MM.1S (cell line): ENCODE measurements around the gene ATP6V1F.
A peak's percentile ranks its signal among the peaks of the same experiment; 100 is the strongest.

Source experiments
- DNase-seq: peaks from one replicate; pipeline ENCODE4 v3.0.0-alpha.2; 2015
- H2AFZ ChIP-seq: fragments of 300-600 bp; sonication (generic); 2 replicates; pipeline ENCODE4 v1.6.0; 2016; ENCODE audit warnings: antibody characterized with exemption, low read length
- H3F3A ChIP-seq: fragments of 300-600 bp; sonication (generic); 2 replicates; pipeline ENCODE4 v1.6.1; 2016; ENCODE audit warnings: mild to moderate bottlenecking, antibody characterized with exemption, low read length, moderate library complexity, mixed read lengths; ENCODE audit not compliant: insufficient read depth
- H3K27ac ChIP-seq: fragments of 300-600 bp; sonication (generic); 2 replicates; pipeline ENCODE4 v1.5.1; 2016; ENCODE audit warnings: mild to moderate bottlenecking, low read length
- H3K27me3 ChIP-seq: fragments of 300-600 bp; sonication (generic); replicated peaks from 2 replicates; pipeline ENCODE4 v1.6.0; 2016; ENCODE audit warnings: low read length; ENCODE audit not compliant: insufficient read depth
- H3K36me3 ChIP-seq: fragments of 300-600 bp; sonication (generic); replicated peaks from 2 replicates; pipeline ENCODE4 v1.6.1; 2016; ENCODE audit warnings: mild to moderate bottlenecking, low read length, mixed read lengths; ENCODE audit not compliant: insufficient read depth
- H3K4me1 ChIP-seq: fragments of 300-600 bp; sonication (generic); 2 replicates; pipeline ENCODE4 v1.6.1; 2016; ENCODE audit warnings: low read length, mixed read lengths
- H3K4me2 ChIP-seq: fragments of 300-600 bp; sonication (generic); 2 replicates; pipeline ENCODE4 v1.6.0; 2016; ENCODE audit warnings: low read depth, low read length
- H3K4me3 ChIP-seq: fragments of 300-600 bp; sonication (generic); 2 replicates; pipeline ENCODE4 v1.5.1; 2016; ENCODE audit warnings: low read length, mixed read lengths
- H3K79me2 ChIP-seq: fragments of 300-600 bp; sonication (generic); 2 replicates; pipeline ENCODE4 v1.6.1; 2016; ENCODE audit warnings: mixed run types, low read length, mixed read lengths
- H3K9ac ChIP-seq: fragments of 300-600 bp; sonication (generic); 2 replicates; pipeline ENCODE4 v1.6.1; 2016; ENCODE audit warnings: low read length, mixed read lengths
- H3K9me2 ChIP-seq: fragments of 300-600 bp; sonication (generic); replicated peaks from 2 replicates; pipeline ENCODE4 v1.6.1; 2016; ENCODE audit warnings: mild to moderate bottlenecking, low read length, mixed read lengths; ENCODE audit not compliant: insufficient read depth
- H3K9me3 ChIP-seq: fragments of 300-600 bp; sonication (generic); replicated peaks from 2 replicates; pipeline ENCODE4 v1.6.1; 2016; ENCODE audit warnings: mild to moderate bottlenecking, low read length, mixed read lengths; ENCODE audit not compliant: insufficient read depth
- H4K20me1 ChIP-seq: fragments of 300-600 bp; sonication (generic); 2 replicates; pipeline ENCODE4 v1.6.1; 2016; ENCODE audit warnings: mild to moderate bottlenecking, low read length, moderate library complexity, mixed read lengths; ENCODE audit not compliant: insufficient read depth
- CTCF ChIP-seq: fragments of 300-600 bp; sonication (generic); IDR thresholded peaks from 2 replicates; pipeline ENCODE4 v1.5.1; 2016; ENCODE audit warnings: antibody characterized with exemption, low read length, mixed read lengths
- EZH2 ChIP-seq: fragments of 300-600 bp; sonication (generic); optimal IDR thresholded peaks from 2 replicates; pipeline ENCODE3; 2017; ENCODE audit warnings: low read depth, mild to moderate bottlenecking, antibody characterized with exemption, low read length, mixed read lengths
- EZH2phosphoT487 ChIP-seq: fragments of 300-600 bp; sonication (generic); IDR thresholded peaks from 2 replicates; pipeline ENCODE4 v1.6.1; 2018; ENCODE audit warnings: antibody characterized with exemption, low read length

ATP6V1F gene

GRCh38 chr7:128855559-128855958 is 7.1 kb upstream of the ATP6V1F start:
- Histone ChIP-seq H3K9me2 (no peaks in the 10 kb centered on the region), H4K20me1 (no peaks in the 10 kb centered on the region), H3K9ac (no peak overlapping the region), H3F3A (0 out of 2 replicates have a peak, but pooled peaks cover 4% of the 10 kb centered on the region), H3K4me3 (no peak overlapping the region), H3K4me1 (peaks cover 16% of the 10 kb centered on the region), H3K9me3 (no peaks in the 10 kb centered on the region), H3K27me3 (peaks cover 47% of the 10 kb centered on the region), H2AFZ (no peak overlapping the region), H3K79me2 (no peaks in the 10 kb centered on the region), H3K4me2 (no peak overlapping the region), H3K36me3 (no peaks in the 10 kb centered on the region), H3K27ac (no peak overlapping the region)
- TF ChIP-seq EZH2phosphoT487 (no peak), CTCF (0 out of 2 replicates have a peak, but pooled peaks have one; percentile 14)
- DNase-seq = no peak

- H3K27me3 ChIP-seq = peaks cover 44% of the 10 kb centered on the region
- no peak overlapping the region for H3K9ac ChIP-seq
- no peak for DNase-seq
- H3K27ac ChIP-seq = no peak overlapping the region
- no peaks in the 10 kb centered on the region for H3K9me2 ChIP-seq
- TF ChIP-seq CTCF = no peak
- no peak for TF ChIP-seq EZH2phosphoT487
- TF ChIP-seq EZH2 = no peak
- no peak overlapping the region for H3K4me3 ChIP-seq
- no peak overlapping the region for H3K4me2 ChIP-seq
- no peaks in the 10 kb centered on the region for H3K36me3 ChIP-seq
- H3K9me3 ChIP-seq = no peaks in the 10 kb centered on the region
- peaks cover 21% of the 10 kb centered on the region for H3K4me1 ChIP-seq
- no peaks in the 10 kb centered on the region for H4K20me1 ChIP-seq
- no peaks in the 10 kb centered on the region for H3K79me2 ChIP-seq
- 0 out of 2 replicates have a peak, but pooled peaks cover 4% of the 10 kb centered on the region for H3F3A ChIP-seq
- no peak overlapping the region for H2AFZ ChIP-seq
These were observed 6.5 kb upstream of the ATP6V1F start for GRCh38 chr7:128856001-128856718.

GRCh38 chr7:128858380-128859231 is 4.0 kb upstream of the ATP6V1F start:
- Histone ChIP-seq H3K79me2 (peaks cover 9% of the 10 kb centered on the region), H3K27me3 (peaks cover 23% of the 10 kb centered on the region), H2AFZ (peak overlapping the region; percentile 92; the same call in 1 of the 2 replicates), H3K36me3 (no peaks in the 10 kb centered on the region), H3K4me1 (peaks cover 26% of the 10 kb centered on the region), H3F3A (0 out of 2 replicates have a peak, but pooled peaks cover 4% of the 10 kb centered on the region), H3K9me2 (no peaks in the 10 kb centered on the region), H4K20me1 (no peaks in the 10 kb centered on the region), H3K27ac (no peak overlapping the region), H3K9ac (no peak overlapping the region), H3K4me3 (no peak overlapping the region), H3K9me3 (no peaks in the 10 kb centered on the region), H3K4me2 (no peak overlapping the region)
- TF ChIP-seq CTCF (no peak), EZH2phosphoT487 (no peak), EZH2 (no peak)
- DNase-seq = no peak
